Activated naive CD4-positive, alpha-beta T cell treated with anti-CD3 and anti-CD28 coated beads, Interleukin-2, amount 50 U/mL, for 16 hours (primary cell): Measurements from ENCODE around the gene NSRP1.
"Not testable (repeated sequence)": the region's sequence is repeated elsewhere in the genome, so short reads cannot be mapped to it uniquely, and the experiment has no call there.

Source experiments
- DNase-seq: peaks from one replicate; pipeline ENCODE4 v3.0.0-alpha.2; 2020

NSRP1 gene

GRCh38 chr17:30225919-30226553 lies 109.4 kb downstream of the NSRP1 start:
- no peak for DNase-seq

GRCh38 chr17:30226878-30227277 lies 110.3 kb downstream of the NSRP1 start:
- DNase-seq: no peak

GRCh38 chr17:30228011-30228410 lies 111.4 kb downstream of the NSRP1 start:
- no peak for DNase-seq

GRCh38 chr17:30229012-30229411 lies 112.4 kb downstream of the NSRP1 start:
- no peak for DNase-seq

- DNase-seq: not testable (repeated sequence)
Measured at GRCh38 chr17:30230009-30230408, 113.4 kb downstream of the NSRP1 start.

GRCh38 chr17:30230596-30231125 lies 114.0 kb downstream of the NSRP1 start:
- DNase-seq: no peak

- DNase-seq: no peak
Measured at GRCh38 chr17:30232015-30232823, 115.6 kb downstream of the NSRP1 start.

- DNase-seq: no peak
Measured at GRCh38 chr17:30232824-30233427, 116.3 kb downstream of the NSRP1 start.

GRCh38 chr17:30234296-30234695 lies 117.7 kb downstream of the NSRP1 start:
- no peak for DNase-seq

GRCh38 chr17:30234964-30235363 lies 118.3 kb downstream of the NSRP1 start:
- DNase-seq: no peak

GRCh38 chr17:30235386-30236296 lies 119.0 kb downstream of the NSRP1 start, which contains the start of gene SLC6A4:
Gene SLC6A4 (minus strand): TSS chr17:30235697. CDS start chr17:30221958, 13,739 bp downstream.
- no peak for DNase-seq
